ENCODE measurements around the gene PCYOX1L.

GRCh38 chr5:149326611-149327010, 31.2 kb upstream of the PCYOX1L start:
- no peak for TF ChIP-seq CTCF (IDR thresholded peaks at IDR 0.05; ENCODE audit: poor library complexity, severe bottlenecking)
- no peak for TF ChIP-seq SMC3 (conservative IDR thresholded peaks at IDR 0.05; ENCODE audit: poor library complexity)
- TF ChIP-seq EP300 (conservative IDR thresholded peaks at IDR 0.05; ENCODE audit: poor library complexity, severe bottlenecking), result no peak
- no peak for TF ChIP-seq EZH2 (IDR thresholded peaks at IDR 0.05; ENCODE audit: borderline replicate concordance, insufficient read depth, low read length, poor library complexity, severe bottlenecking)

All from neural cell (in vitro differentiated cells).